K562 (cell line): ENCODE data around the gene LY6G6D. TPM values are rescaled to one million over a fixed set of nuclear protein-coding genes. Genes with fewer than 3 reads are reported as not detected.

Experiments
- BRF1 ChIP-seq: IDR thresholded peaks from 3 replicates; pipeline ENCODE4 v1.6.1; 2011; ENCODE audit warnings: borderline replicate concordance, mild to moderate bottlenecking; ENCODE audit not compliant: insufficient read length; ENCODE audit errors: extremely low read depth
- CBX3 ChIP-seq, 2 experiments: IDR thresholded peaks; 1 replicate in 1 of 2; 2 replicates in 1 of 2; pipeline ENCODE4 v1.6.1; 2012; ENCODE audit warnings: inconsistent platforms in 2 of 2, low read length in 2 of 2, borderline replicate concordance in 1 of 2, control low read depth in 1 of 2
- HCFC1 ChIP-seq: IDR thresholded peaks from 2 replicates; pipeline ENCODE4 v1.6.1; 2012; ENCODE audit warnings: low read depth, low read length, improper control_type of control experiment
- MYC ChIP-seq, 2 experiments: fragments of 250-450 bp in 1 of 2; sonication (Bioruptor Pico) in 1 of 2; IDR thresholded peaks; 2 replicates each; pipeline versions ENCODE4 v1.5.1 to v1.6.1; 2012 to 2021; ENCODE audit warnings: low read depth in 2 of 2, borderline replicate concordance in 1 of 2, improper control_type of control experiment in 1 of 2, low read length in 1 of 2, mild to moderate bottlenecking in 1 of 2, moderate library complexity in 1 of 2
- RBBP5 ChIP-seq: fragments of 200-600 bp; sonication (generic); IDR thresholded peaks from 2 replicates; pipeline ENCODE4 v1.6.1; 2012; ENCODE audit warnings: borderline replicate concordance, mild to moderate bottlenecking, low read length, control low read depth, inconsistent platforms; ENCODE audit not compliant: insufficient read depth, poor library complexity, severe bottlenecking
- ZBTB7A ChIP-seq: IDR thresholded peaks from 2 replicates; pipeline ENCODE4 v1.6.1; 2011; ENCODE audit warnings: low read depth, mild to moderate bottlenecking, low read length, moderate library complexity, borderline replicate concordance; ENCODE audit not compliant: control insufficient read depth
- ZNF395 ChIP-seq: fragments of 200-800 bp; sonication (Bioruptor generic); IDR thresholded peaks from 2 replicates; pipeline ENCODE4 v1.6.1; 2017; ENCODE audit warnings: missing genetic modification characterization, missing compliant biosample characterization
- ZNF780A ChIP-seq: fragments of 250-450 bp; sonication (Bioruptor Pico); IDR thresholded peaks from 2 replicates; pipeline ENCODE4 v1.5.0; 2021; ENCODE audit warnings: mild to moderate bottlenecking
- polyA plus RNA-seq, 8 experiments: library from polyadenylated mRNA; depleted of rRNA in 4 of 8; stranded (reverse) in 5 of 8; unstranded in 3 of 8; fragments of >200 nt; fragmentation: Nextera tagmentation in 2 of 8; fragmentation: Illumina TruSeq in 1 of 8; extraction: Ambion mirVana in 2 of 8; extraction: Trizol in 1 of 8; gene quantifications; 2 replicates each; pipeline versions ENCODE4 v1.2.1 to v1.2.3, GENCODE V29; 2011 to 2014; ENCODE audit warnings: inconsistent platforms in 1 of 8, missing spikeins in 1 of 8
- total RNA-seq, 7 experiments: library from RNA; depleted of rRNA in 6 of 7; stranded (reverse); fragments of >200 nt in 6 of 7; fragmentation: Illumina TruSeq in 2 of 7; extraction: Trizol in 2 of 7; gene quantifications; 2 replicates each; pipeline versions ENCODE4 v1.2.1 to v1.2.3, GENCODE V29; 2011 to 2021; ENCODE audit warnings: low replicate concordance in 1 of 7
- TF ChIP-seq, protein P1 (sequence below), 2 experiments: fragments of 450-650 bp in 1 of 2; sonication (generic) in 1 of 2; formaldehyde crosslinking in 1 of 2; IDR thresholded peaks; 2 replicates each; pipeline versions ENCODE4 v1.7.1 to v1.9.0; 2016 to 2022; ENCODE audit warnings: inconsistent platforms in 1 of 2, mild to moderate bottlenecking in 1 of 2, missing genetic modification reagents in 1 of 2
- TF ChIP-seq, protein P2 (sequence below): fragments of 450-650 bp; IDR thresholded peaks from 2 replicates; pipeline ENCODE4 v1.6.1; 2017; ENCODE audit warnings: antibody characterized with exemption, mild to moderate bottlenecking

The LY6G6D gene
- total and polyA plus RNA-seq, 9 of the 15 experiments (the other 6 are each of a cell fraction or from before 2014, with no cell fraction given), result 0.30 to 0.38 TPM; not detected in 7

DNA sequence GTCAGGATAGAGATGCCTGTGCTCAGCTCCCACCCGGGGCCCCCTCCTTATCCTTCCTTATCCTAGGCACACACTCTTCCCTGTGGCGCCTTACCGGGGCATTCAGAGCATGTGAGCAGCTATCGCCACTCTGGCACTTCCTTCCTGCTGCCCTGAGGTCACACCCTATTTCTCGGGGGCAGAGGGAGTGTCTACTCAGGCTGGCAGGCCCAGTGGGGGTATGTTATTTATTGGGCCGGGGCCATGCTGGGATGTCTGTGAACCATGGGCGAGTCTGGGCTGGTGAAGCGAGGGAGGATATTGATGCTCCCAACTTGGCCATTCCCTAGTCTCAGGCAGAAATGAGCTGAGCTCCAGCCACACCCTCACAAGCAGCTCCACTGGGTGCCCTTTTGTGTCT lies 3.9 kb upstream of the LY6G6D start (continued):
- TF ChIP-seq MYC (IDR thresholded peaks at IDR 0.05; ENCODE audit: low read depth, low read length) (no peak), MYC (CRISPR knock-in tag; IDR thresholded peaks at IDR 0.05; ENCODE audit: borderline replicate concordance, low read depth) (0 out of 2 replicates have a peak, but pooled peaks have one; percentile 20), RBBP5 (no peak), ZBTB7A (0 out of 2 replicates have a peak, but pooled peaks have one; percentile 26), HCFC1 (no peak), ZNF395 (CRISPR knock-in tag) (0 out of 2 replicates have a peak, but pooled peaks have one; percentile 5), ZNF780A (no peak), CBX3 (IDR thresholded peaks at IDR 0.05; ENCODE audit: borderline replicate concordance in 1 of 2, low read length in 2 of 2) (no peak), BRF1 (no peak)
- TF ChIP-seq, protein P1, sequence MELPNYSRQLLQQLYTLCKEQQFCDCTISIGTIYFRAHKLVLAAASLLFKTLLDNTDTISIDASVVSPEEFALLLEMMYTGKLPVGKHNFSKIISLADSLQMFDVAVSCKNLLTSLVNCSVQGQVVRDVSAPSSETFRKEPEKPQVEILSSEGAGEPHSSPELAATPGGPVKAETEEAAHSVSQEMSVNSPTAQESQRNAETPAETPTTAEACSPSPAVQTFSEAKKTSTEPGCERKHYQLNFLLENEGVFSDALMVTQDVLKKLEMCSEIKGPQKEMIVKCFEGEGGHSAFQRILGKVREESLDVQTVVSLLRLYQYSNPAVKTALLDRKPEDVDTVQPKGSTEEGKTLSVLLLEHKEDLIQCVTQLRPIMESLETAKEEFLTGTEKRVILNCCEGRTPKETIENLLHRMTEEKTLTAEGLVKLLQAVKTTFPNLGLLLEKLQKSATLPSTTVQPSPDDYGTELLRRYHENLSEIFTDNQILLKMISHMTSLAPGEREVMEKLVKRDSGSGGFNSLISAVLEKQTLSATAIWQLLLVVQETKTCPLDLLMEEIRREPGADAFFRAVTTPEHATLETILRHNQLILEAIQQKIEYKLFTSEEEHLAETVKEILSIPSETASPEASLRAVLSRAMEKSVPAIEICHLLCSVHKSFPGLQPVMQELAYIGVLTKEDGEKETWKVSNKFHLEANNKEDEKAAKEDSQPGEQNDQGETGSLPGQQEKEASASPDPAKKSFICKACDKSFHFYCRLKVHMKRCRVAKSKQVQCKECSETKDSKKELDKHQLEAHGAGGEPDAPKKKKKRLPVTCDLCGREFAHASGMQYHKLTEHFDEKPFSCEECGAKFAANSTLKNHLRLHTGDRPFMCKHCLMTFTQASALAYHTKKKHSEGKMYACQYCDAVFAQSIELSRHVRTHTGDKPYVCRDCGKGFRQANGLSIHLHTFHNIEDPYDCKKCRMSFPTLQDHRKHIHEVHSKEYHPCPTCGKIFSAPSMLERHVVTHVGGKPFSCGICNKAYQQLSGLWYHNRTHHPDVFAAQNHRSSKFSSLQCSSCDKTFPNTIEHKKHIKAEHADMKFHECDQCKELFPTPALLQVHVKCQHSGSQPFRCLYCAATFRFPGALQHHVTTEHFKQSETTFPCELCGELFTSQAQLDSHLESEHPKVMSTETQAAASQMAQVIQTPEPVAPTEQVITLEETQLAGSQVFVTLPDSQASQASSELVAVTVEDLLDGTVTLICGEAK (IDR thresholded peaks at IDR 0.05), result no peak
- TF ChIP-seq, protein P1 (CRISPR knock-in tag; IDR thresholded peaks at IDR 0.05), result 0 out of 2 replicates have a peak, but pooled peaks have one; percentile 26
- TF ChIP-seq, protein P2, sequence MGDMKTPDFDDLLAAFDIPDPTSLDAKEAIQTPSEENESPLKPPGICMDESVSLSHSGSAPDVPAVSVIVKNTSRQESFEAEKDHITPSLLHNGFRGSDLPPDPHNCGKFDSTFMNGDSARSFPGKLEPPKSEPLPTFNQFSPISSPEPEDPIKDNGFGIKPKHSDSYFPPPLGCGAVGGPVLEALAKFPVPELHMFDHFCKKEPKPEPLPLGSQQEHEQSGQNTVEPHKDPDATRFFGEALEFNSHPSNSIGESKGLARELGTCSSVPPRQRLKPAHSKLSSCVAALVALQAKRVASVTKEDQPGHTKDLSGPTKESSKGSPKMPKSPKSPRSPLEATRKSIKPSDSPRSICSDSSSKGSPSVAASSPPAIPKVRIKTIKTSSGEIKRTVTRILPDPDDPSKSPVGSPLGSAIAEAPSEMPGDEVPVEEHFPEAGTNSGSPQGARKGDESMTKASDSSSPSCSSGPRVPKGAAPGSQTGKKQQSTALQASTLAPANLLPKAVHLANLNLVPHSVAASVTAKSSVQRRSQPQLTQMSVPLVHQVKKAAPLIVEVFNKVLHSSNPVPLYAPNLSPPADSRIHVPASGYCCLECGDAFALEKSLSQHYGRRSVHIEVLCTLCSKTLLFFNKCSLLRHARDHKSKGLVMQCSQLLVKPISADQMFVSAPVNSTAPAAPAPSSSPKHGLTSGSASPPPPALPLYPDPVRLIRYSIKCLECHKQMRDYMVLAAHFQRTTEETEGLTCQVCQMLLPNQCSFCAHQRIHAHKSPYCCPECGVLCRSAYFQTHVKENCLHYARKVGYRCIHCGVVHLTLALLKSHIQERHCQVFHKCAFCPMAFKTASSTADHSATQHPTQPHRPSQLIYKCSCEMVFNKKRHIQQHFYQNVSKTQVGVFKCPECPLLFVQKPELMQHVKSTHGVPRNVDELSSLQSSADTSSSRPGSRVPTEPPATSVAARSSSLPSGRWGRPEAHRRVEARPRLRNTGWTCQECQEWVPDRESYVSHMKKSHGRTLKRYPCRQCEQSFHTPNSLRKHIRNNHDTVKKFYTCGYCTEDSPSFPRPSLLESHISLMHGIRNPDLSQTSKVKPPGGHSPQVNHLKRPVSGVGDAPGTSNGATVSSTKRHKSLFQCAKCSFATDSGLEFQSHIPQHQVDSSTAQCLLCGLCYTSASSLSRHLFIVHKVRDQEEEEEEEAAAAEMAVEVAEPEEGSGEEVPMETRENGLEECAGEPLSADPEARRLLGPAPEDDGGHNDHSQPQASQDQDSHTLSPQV, result 0 out of 2 replicates have a peak, but pooled peaks have one; percentile 39
